KOPT-K1 (cell line): ENCODE data around the gene AVL9.
"Not testable (repeated sequence)": the region's sequence is repeated elsewhere in the genome, so short reads cannot be mapped to it uniquely, and the experiment has no call there.

Experiments
- H3K27ac ChIP-seq: fragments of 200-600 bp; sonication (generic); 2 replicates; pipeline ENCODE4 v1.5.1; 2016; ENCODE audit warnings: antibody characterized with exemption, mild to moderate bottlenecking, low read depth, low read length; ENCODE audit not compliant: poor library complexity, severe bottlenecking
- H3K36me3 ChIP-seq: fragments of 200-600 bp; sonication (generic); 2 replicates; pipeline ENCODE4 v1.5.1; 2017; ENCODE audit warnings: antibody characterized with exemption, mild to moderate bottlenecking, low read length, moderate library complexity; ENCODE audit not compliant: insufficient read depth
- H3K9me3 ChIP-seq: fragments of 200-600 bp; sonication (generic); 2 replicates; pipeline ENCODE4 v1.5.1; 2017; ENCODE audit warnings: antibody characterized with exemption, low read length, mild to moderate bottlenecking; ENCODE audit not compliant: insufficient read depth, poor library complexity, severe bottlenecking

Gene AVL9

GRCh38 chr7:32582036-32582435 is 86.7 kb downstream of the AVL9 start:
- Histone ChIP-seq H3K36me3 (peaks cover 89% of the 10 kb centered on the region), H3K9me3 (no peaks in the 10 kb centered on the region), H3K27ac (no peak overlapping the region)

GRCh38 chr7:32583791-32584190 is 88.5 kb downstream of the AVL9 start:
- peaks cover 74% of the 10 kb centered on the region for H3K36me3 ChIP-seq

DNA sequence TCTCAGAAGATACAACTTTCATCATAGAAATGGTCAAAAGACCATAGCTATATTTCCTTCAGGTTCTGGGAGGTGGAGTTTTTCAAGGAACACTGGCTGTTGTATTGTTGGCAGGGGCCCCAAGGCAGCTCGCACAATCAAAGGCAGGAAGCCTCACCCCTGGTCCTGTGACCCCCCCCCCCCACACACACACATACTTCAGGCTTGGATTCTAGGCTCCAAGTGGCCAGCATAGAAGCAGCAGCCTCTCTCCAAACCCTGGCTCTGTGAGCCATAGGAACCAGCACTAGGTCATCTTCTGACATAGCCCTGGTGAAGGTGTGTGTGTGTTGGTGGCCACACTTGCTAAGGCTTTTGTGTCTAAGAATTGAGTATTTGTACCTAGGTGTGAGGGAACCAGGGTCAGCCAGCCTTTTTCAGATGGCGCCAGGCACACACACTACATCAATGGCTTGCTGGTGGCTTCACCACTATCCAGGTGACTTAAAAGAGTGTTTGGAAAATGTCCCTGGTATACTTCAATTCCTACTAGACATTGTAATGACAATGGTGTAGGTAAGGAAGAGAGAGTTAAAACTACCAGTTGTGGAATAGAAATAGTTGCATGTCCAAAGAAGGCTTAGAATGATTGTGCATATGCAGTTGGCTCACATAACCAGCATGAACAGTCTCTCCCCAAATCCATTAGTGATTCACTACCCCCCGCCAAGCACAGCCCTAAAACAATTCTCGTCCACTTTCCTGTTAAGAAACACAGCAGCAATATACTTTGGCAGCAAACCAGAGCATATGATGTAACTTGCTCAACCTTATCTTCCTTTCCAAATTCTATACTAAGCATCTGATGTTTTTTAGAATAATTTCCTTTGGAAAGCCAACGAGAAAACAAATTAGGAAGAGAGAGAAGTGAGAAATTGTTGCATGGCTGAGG is 91.3 kb downstream of the AVL9 start:
- peaks cover 58% of the 10 kb centered on the region for H3K36me3 ChIP-seq

More at GRCh38 chr7:32583791-32584190, 88.5 kb downstream of the AVL9 start:
- H3K9me3 ChIP-seq: no peaks in the 10 kb centered on the region
- H3K27ac ChIP-seq: no peak overlapping the region

GRCh38 chr7:32587411-32587948 is 92.2 kb downstream of the AVL9 start:
- Histone ChIP-seq H3K27ac (no peak overlapping the region), H3K9me3 (no peaks in the 10 kb centered on the region), H3K36me3 (peaks cover 49% of the 10 kb centered on the region)

More for the DNA sequence above, 91.3 kb downstream of the AVL9 start:
- Histone ChIP-seq H3K27ac (no peak overlapping the region), H3K9me3 (no peaks in the 10 kb centered on the region)

DNA sequence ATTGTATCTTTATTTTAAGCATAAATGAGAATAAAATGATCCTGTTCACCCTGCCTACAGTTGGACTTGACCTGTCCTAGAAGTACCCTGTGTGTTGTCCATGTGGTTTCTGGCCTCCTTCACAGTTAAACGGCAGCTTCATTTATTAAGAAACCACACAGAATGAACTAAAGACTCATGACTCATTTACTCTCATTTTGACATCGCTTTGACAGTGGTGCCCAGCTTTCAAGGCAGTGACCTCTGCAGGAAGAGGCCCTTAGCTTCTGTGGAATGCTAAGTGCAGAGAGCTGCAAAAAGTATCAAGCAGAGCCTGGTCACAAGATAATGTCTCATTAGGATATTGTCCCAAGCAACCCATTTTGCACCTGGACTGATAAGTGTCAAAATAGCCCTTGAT is 93.4 kb downstream of the AVL9 start:
- Histone ChIP-seq H3K9me3 (no peaks in the 10 kb centered on the region), H3K27ac (no peak overlapping the region), H3K36me3 (peaks cover 39% of the 10 kb centered on the region)

GRCh38 chr7:32591938-32592337 is 96.6 kb downstream of the AVL9 start:
- Histone ChIP-seq H3K9me3 (no peaks in the 10 kb centered on the region), H3K36me3 (peaks cover 10% of the 10 kb centered on the region; the same call in 1 of the 2 replicates), H3K27ac (no peak overlapping the region)

DNA sequence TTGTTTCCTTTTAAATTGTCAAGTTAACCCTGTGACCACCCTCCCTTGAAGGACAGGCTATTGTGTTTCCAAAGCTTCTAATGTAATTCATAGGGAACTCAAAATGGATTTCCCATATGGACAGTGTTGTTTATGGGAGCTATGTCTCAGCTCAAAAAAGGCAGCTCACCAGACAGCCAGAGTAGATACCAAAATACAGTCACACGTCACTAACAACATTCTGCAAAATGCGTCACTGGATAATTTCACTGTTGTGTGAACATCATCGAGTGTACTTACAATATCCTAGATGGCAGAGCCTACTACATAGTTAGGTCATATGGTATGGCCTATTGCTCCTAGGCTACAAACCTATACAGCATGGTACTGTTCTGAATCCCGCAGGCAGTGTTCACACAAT is 97.4 kb downstream of the AVL9 start:
- Histone ChIP-seq H3K36me3 (peaks cover 10% of the 10 kb centered on the region; the same call in 1 of the 2 replicates), H3K9me3 (no peaks in the 10 kb centered on the region), H3K27ac (no peak overlapping the region)

- H3K9me3 ChIP-seq: no peaks in the 10 kb centered on the region
- no peak overlapping the region for H3K27ac ChIP-seq
- H3K36me3 ChIP-seq: no peaks in the 10 kb centered on the region
Measured at GRCh38 chr7:32594965-32595490, 99.7 kb downstream of the AVL9 start.

DNA sequence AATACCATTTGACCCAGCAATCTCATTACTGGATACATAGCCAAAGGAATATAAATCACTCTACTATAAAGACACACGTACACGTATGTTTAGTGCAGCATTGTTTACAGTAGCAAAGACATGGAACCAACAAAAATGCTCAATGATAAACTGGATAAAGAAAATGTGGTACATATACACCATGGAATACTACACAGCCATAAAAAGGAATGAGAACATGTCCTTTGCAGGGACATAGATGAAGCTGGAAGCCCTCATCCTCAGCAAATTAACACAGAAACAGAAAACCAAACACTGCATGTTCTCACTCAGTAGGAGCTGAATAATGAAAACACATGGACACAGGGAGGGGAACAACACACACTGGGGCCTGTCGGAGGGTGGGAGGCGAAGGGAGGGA is 105.9 kb downstream of the AVL9 start:
- not testable (repeated sequence) for H3K27ac ChIP-seq, H3K9me3 ChIP-seq, H3K36me3 ChIP-seq

GRCh38 chr7:32602470-32602869 is 107.2 kb downstream of the AVL9 start:
- H3K36me3 ChIP-seq: no peaks in the 10 kb centered on the region
- H3K27ac ChIP-seq: no peak overlapping the region
- no peaks in the 10 kb centered on the region for H3K9me3 ChIP-seq

GRCh38 chr7:32603492-32603891 is 108.2 kb downstream of the AVL9 start:
- not testable (repeated sequence) for H3K27ac ChIP-seq, H3K9me3 ChIP-seq, H3K36me3 ChIP-seq

DNA sequence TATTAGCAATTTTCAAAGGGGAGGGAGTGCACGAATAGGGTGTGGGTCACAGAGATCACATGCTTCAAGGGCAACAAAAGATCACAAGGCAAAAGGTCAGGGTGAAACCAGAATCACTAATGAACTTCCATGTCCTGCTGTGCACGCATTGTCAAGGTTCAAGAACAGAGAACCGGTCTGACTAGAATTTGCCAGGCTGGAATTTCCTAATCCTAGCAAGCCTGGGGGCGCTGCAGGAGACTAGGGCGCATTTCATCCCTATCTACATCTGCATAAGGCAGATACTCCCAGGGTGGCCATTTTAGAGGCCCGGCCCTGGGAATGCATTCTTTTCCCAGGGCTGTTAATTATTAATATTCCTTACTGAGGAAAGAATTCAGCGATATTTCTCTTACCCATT is 108.8 kb downstream of the AVL9 start:
- H3K27ac ChIP-seq, H3K9me3 ChIP-seq, H3K36me3 ChIP-seq: not testable (repeated sequence)

DNA sequence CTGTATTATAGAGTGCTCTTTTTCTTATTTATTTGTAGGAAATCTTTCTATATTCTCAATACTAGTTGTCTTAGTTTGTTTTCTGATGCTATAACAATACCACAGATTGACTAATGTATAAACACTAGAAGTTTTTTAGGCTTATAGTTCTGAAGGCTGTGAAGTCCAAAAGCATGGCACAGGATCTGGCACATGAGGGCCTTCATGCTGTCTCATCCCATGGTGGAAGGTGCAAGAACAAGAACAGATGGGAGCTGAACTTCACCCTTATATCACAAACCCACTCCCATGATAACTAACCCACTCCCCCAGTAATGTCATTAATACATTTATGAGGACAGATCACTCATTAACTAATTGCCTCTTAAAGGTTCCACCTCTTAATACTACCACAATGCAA is 109.7 kb downstream of the AVL9 start:
- Histone ChIP-seq H3K36me3 (no peaks in the 10 kb centered on the region), H3K27ac (no peak overlapping the region), H3K9me3 (no peaks in the 10 kb centered on the region)

DNA sequence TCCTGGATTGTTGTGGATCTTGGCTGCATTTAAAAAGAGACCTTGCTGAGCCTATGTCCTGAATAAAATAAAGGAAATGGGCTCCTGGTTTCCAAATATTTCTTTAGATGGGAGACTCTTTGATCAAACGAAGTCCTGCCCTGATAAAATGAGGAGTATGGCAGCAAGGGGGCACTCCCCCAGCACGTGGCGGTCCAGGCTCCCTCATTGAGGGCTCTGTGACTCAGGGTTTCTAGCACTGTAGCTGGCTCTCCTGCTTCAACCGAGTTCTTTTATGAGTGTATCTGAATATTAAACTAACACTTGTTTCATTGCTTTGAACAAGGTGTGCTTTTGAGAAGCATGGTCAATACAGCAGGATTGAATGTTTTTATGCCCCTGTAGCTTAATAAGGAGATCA is 114.2 kb downstream of the AVL9 start:
- no peaks in the 10 kb centered on the region for H3K9me3 ChIP-seq
- H3K27ac ChIP-seq: no peak overlapping the region
- no peaks in the 10 kb centered on the region for H3K36me3 ChIP-seq

GRCh38 chr7:32611201-32612099 is 116.2 kb downstream of the AVL9 start:
- no peaks in the 10 kb centered on the region for H3K36me3 ChIP-seq
- H3K27ac ChIP-seq: no peak overlapping the region
- no peaks in the 10 kb centered on the region for H3K9me3 ChIP-seq
